GM19240 (cell line): Measurements from ENCODE around the gene BSG.
"Not testable (repeated sequence)": the region's sequence is repeated elsewhere in the genome, so short reads cannot be mapped to it uniquely, and the experiment has no call there.

Experiments
- DNase-seq: peaks from one replicate; pipeline ENCODE4 v3.0.0; 2011; ENCODE audit warnings: low spot score; ENCODE audit not compliant: insufficient read length

The BSG gene

GRCh38 chr19:588093-588740 lies 15.8 kb downstream of the BSG start:
- DNase-seq = no peak

- DNase-seq = no peak
Observed at GRCh38 chr19:588741-589692, 16.6 kb downstream of the BSG start.

GRCh38 chr19:589693-590395 lies 17.4 kb downstream of the BSG start, which contains the start of gene HCN2:
Gene HCN2 (plus strand): TSS chr19:589881. CDS start chr19:589946, 65 bp downstream.
- DNase-seq = no peak

GRCh38 chr19:590396-590745 lies 18.0 kb downstream of the BSG start:
- DNase-seq = no peak

- DNase-seq = no peak
Observed at GRCh38 chr19:590750-591098, 18.3 kb downstream of the BSG start.

GRCh38 chr19:591099-591958 lies 18.9 kb downstream of the BSG start:
- DNase-seq = no peak

GRCh38 chr19:592101-592500 lies 19.7 kb downstream of the BSG start:
- no peak for DNase-seq

- no peak for DNase-seq
Observed at GRCh38 chr19:593055-593454, 20.7 kb downstream of the BSG start.

GRCh38 chr19:593505-593904 lies 21.1 kb downstream of the BSG start:
- DNase-seq = no peak

GRCh38 chr19:594265-594870 lies 22.0 kb downstream of the BSG start:
- no peak for DNase-seq

GRCh38 chr19:595326-596262 lies 23.2 kb downstream of the BSG start:
- DNase-seq = no peak

- DNase-seq = no peak
Observed at GRCh38 chr19:596263-596655, 23.9 kb downstream of the BSG start.

GRCh38 chr19:597406-598315 lies 25.3 kb downstream of the BSG start:
- DNase-seq = no peak

GRCh38 chr19:601310-601709 lies 28.9 kb downstream of the BSG start:
- DNase-seq = no peak

GRCh38 chr19:601790-602189 lies 29.4 kb downstream of the BSG start:
- DNase-seq = no peak

GRCh38 chr19:602391-603301 lies 30.2 kb downstream of the BSG start:
- no peak for DNase-seq

GRCh38 chr19:603302-603639 lies 30.9 kb downstream of the BSG start:
- DNase-seq = not testable (repeated sequence)

- not testable (repeated sequence) for DNase-seq
Observed at GRCh38 chr19:603779-604178, 31.4 kb downstream of the BSG start.
